GM12801 (cell line): ENCODE results near the gene CDC34.

Experiments used
- CTCF ChIP-seq: IDR thresholded peaks from one replicate; pipeline ENCODE4 v1.5.1; 2011; ENCODE audit warnings: control low read depth; ENCODE audit not compliant: insufficient read length; ENCODE audit errors: extremely low read depth

Gene CDC34

GRCh38 chr19:495081-495401 lies 36.5 kb upstream of the CDC34 start:
- TF ChIP-seq CTCF: no peak

- no peak for TF ChIP-seq CTCF
Measured at GRCh38 chr19:495402-496111, 36.0 kb upstream of the CDC34 start.

GRCh38 chr19:496112-496665 lies 35.4 kb upstream of the CDC34 start, which contains the start of gene MADCAM1:
Gene MADCAM1, plus strand, starts transcription at chr19:496486. Its CDS starts 14 bp downstream, at chr19:496500.
- TF ChIP-seq CTCF: no peak

GRCh38 chr19:496986-497385 lies 34.6 kb upstream of the CDC34 start:
- TF ChIP-seq CTCF: no peak

- no peak for TF ChIP-seq CTCF
Measured at GRCh38 chr19:497491-497868, 34.1 kb upstream of the CDC34 start.

- TF ChIP-seq CTCF: no peak
Measured at GRCh38 chr19:497869-498510, 33.6 kb upstream of the CDC34 start.

- no peak for TF ChIP-seq CTCF
Measured at GRCh38 chr19:498511-498891, 33.1 kb upstream of the CDC34 start.
